OCI-LY3 (cell line): ENCODE measurements around the gene AGER.

ENCODE experiments used
- H2AFZ ChIP-seq: fragments of 200-600, 300-600 bp; shearing (Covaris generic); 2 replicates; pipeline ENCODE4 v1.6.0; 2014; ENCODE audit warnings: antibody characterized with exemption, low read depth, low read length
- H3K27ac ChIP-seq: fragments of 200-600, 300-600 bp; sonication (generic); 2 replicates; pipeline ENCODE4 v1.5.1; 2014; ENCODE audit warnings: mild to moderate bottlenecking, low read length, moderate library complexity, mixed read lengths
- H3K27me3 ChIP-seq: fragments of 200-600, 300-600 bp; sonication (generic); 2 replicates; pipeline ENCODE4 v1.6.1; 2014; ENCODE audit warnings: low read depth, low read length, mixed read lengths
- H3K36me3 ChIP-seq: fragments of 200-600, 300-600 bp; sonication (generic); replicated peaks from 2 replicates; pipeline ENCODE3; 2014; ENCODE audit warnings: low read depth, low read length, mixed read lengths
- H3K4me1 ChIP-seq: fragments of 300-600, 200-600 bp; sonication (generic); 2 replicates; pipeline ENCODE4 v1.6.1; 2014; ENCODE audit warnings: low read length, mixed read lengths
- H3K4me2 ChIP-seq: fragments of 200-600, 300-600 bp; sonication (generic); 2 replicates; pipeline ENCODE4 v1.6.1; 2014; ENCODE audit warnings: low read length, mixed read lengths
- H3K4me3 ChIP-seq: fragments of 300-600, 200-600 bp; sonication (generic); 2 replicates; pipeline ENCODE4 v1.5.1; 2014; ENCODE audit warnings: antibody characterized with exemption, mild to moderate bottlenecking, low read length, moderate library complexity
- H3K79me2 ChIP-seq: fragments of 300-600, 200-600 bp; shearing (Covaris generic); 2 replicates; pipeline ENCODE4 v1.6.1; 2014; ENCODE audit warnings: mild to moderate bottlenecking, low read length, mixed read lengths
- H3K9ac ChIP-seq: fragments of 300-600, 200-600 bp; shearing (Covaris generic); 2 replicates; pipeline ENCODE4 v1.6.0; 2014; ENCODE audit warnings: mild to moderate bottlenecking, low read length, moderate library complexity
- H3K9me3 ChIP-seq: fragments of 200-600, 300-600 bp; shearing (Covaris generic); 2 replicates; pipeline ENCODE4 v1.6.1; 2014; ENCODE audit warnings: low read length, mixed read lengths; ENCODE audit not compliant: insufficient read depth
- H4K20me1 ChIP-seq: fragments of 200-600, 300-600 bp; sonication (generic); 2 replicates; pipeline ENCODE4 v1.6.1; 2016; ENCODE audit warnings: low read length, mixed read lengths; ENCODE audit not compliant: insufficient read depth
- EZH2phosphoT487 ChIP-seq: fragments of 200-600 bp; shearing (Covaris generic); IDR thresholded peaks from 2 replicates; pipeline ENCODE4 v1.6.1; 2018; ENCODE audit warnings: antibody characterized with exemption, mixed run types, low read depth
- TF ChIP-seq, protein P1 (sequence below): fragments of 200-600, 300-600 bp; sonication (generic); IDR thresholded peaks from 2 replicates; pipeline ENCODE4 v1.5.1; 2014; ENCODE audit warnings: antibody characterized with exemption, low read length, low read depth

AGER gene

DNA sequence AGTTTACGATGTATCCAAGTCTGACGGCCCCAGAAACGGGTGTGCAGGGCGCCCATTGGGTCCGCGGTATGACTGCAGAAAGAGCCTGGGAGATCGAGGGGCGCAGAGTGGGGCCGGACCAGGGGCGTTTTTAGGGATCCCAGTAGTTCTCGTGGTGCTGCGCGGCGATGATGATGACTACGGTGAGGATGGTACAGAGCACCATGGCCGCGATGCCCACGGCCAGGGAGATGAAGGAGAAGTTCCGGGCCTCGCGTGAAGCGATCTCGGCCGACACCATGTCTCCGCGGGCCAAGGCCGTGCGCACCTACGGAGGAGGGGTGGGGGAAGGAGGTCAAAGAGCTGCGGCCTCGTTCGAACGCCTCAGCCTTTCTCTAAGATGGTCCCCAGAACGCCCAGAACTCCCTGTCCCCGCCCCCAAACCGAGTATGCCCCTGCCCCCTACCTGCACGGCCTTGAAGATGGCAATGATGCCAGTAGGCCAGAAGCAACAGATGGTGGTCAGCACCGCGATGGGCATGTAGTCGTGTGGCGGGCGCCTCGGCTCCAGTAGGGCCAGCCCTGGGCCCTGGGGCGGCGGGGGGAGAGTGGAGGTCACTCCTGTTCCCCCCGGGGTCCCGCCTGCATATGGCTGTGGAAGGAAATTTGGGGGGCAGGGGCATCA, 34.8 kb downstream of the AGER start:
- Histone ChIP-seq H3K9ac (no peak overlapping the region), H3K4me1 (peaks cover 3% of the 10 kb centered on the region; the same call in 1 of the 2 replicates), H4K20me1 (no peaks in the 10 kb centered on the region), H3K27me3 (0 out of 2 replicates have a peak, but pooled peaks cover 5% of the 10 kb centered on the region), H3K4me2 (no peak overlapping the region), H2AFZ (no peak overlapping the region), H3K27ac (no peak overlapping the region), H3K4me3 (no peak overlapping the region), H3K79me2 (no peaks in the 10 kb centered on the region), H3K9me3 (no peaks in the 10 kb centered on the region), H3K36me3 (no peaks in the 10 kb centered on the region)
- TF ChIP-seq, protein P1, sequence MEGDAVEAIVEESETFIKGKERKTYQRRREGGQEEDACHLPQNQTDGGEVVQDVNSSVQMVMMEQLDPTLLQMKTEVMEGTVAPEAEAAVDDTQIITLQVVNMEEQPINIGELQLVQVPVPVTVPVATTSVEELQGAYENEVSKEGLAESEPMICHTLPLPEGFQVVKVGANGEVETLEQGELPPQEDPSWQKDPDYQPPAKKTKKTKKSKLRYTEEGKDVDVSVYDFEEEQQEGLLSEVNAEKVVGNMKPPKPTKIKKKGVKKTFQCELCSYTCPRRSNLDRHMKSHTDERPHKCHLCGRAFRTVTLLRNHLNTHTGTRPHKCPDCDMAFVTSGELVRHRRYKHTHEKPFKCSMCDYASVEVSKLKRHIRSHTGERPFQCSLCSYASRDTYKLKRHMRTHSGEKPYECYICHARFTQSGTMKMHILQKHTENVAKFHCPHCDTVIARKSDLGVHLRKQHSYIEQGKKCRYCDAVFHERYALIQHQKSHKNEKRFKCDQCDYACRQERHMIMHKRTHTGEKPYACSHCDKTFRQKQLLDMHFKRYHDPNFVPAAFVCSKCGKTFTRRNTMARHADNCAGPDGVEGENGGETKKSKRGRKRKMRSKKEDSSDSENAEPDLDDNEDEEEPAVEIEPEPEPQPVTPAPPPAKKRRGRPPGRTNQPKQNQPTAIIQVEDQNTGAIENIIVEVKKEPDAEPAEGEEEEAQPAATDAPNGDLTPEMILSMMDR: no peak
- no peak for TF ChIP-seq EZH2phosphoT487

DNA sequence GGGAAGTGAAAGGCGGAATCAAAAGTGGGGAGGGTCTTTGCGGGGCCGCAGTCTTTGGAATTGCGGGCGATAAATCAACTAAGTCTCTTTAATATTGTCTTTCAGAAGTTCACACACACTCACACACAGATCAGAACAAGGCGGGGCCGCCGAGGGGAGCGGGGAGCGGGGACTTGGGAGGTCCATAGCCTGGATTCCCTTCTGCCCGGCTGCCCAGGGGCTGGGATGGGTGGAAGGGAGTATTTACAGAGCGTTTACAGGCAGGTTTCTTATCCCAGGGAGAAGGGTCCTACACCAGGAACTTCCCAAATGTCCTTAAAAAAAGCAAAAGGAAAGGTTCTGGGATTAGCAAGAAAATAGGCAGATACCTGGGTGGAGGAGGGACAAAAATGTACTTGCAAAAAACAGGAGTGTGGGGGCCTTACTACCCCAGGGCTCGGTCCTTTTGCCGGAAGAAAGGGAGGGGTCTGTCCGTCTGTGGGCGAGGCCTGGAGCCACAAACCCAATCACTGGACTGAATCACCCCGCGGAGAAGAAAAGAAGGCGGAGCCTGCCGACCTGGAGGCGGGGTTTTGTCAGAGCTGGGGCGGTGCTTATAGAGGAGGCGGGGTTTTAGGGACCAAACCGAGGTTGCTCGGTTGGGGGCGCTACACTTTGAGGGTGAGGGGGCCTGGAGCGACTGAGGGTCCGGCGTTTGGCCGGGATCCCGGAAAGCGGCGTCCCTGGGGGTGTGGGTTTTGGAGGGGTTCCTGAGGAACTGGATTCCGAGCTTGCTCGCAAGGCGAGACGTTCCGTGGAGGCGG, 35.6 kb downstream of the AGER start:
- Histone ChIP-seq H3K36me3 (no peaks in the 10 kb centered on the region), H3K4me2 (no peak overlapping the region), H3K4me1 (peaks cover 3% of the 10 kb centered on the region; the same call in 1 of the 2 replicates), H3K27ac (no peak overlapping the region), H2AFZ (no peak overlapping the region), H3K9ac (no peak overlapping the region), H4K20me1 (no peaks in the 10 kb centered on the region), H3K79me2 (no peaks in the 10 kb centered on the region), H3K4me3 (no peak overlapping the region), H3K27me3 (0 out of 2 replicates have a peak, but pooled peaks cover 5% of the 10 kb centered on the region), H3K9me3 (no peaks in the 10 kb centered on the region)
- TF ChIP-seq EZH2phosphoT487: no peak
- TF ChIP-seq, protein P1: no peak

DNA sequence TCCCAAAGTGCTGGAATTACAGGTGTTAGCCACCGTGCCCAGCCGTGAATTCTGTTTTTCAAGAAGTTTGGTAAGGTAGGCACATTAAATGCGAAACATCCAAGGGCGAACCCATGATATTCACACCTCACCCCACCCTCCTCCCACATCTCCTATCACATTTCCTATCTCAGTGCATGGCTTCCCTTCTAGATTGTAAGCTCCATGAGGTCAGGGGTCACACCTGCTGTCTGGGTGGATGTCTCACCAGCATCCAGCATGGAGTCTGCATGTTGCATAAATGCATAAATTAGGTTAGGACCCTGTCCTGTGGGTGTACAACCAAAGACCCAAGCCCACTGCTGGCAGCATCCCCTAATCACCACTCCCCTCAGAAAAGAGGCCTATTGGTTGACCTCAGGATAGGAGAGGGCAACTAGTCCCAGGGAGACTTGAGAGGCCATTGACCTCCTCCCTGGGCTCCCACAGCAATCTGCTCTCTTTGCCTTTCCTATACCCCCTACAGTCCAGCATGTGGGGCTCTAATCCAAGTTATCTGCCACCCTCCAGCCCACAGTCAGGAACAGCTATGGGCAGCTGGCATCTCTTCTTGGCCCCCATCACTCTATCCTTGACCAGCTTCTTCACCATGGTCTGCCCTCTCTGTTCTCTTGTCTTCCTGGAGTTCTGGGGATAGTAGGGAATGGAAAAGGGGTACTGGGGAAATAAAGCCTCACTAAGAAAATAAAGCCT, 36.5 kb downstream of the AGER start:
- H3K9me3 ChIP-seq: no peaks in the 10 kb centered on the region
- TF ChIP-seq, protein P1: no peak
- TF ChIP-seq EZH2phosphoT487: no peak
- no peaks in the 10 kb centered on the region for H3K36me3 ChIP-seq
- H3K27me3 ChIP-seq: 0 out of 2 replicates have a peak, but pooled peaks cover 5% of the 10 kb centered on the region
- no peaks in the 10 kb centered on the region for H3K4me1 ChIP-seq
- H4K20me1 ChIP-seq: no peaks in the 10 kb centered on the region
- H3K79me2 ChIP-seq: no peaks in the 10 kb centered on the region
- H3K4me3 ChIP-seq: no peak overlapping the region
- no peak overlapping the region for H3K27ac ChIP-seq
- no peak overlapping the region for H3K4me2 ChIP-seq
- H3K9ac ChIP-seq: no peak overlapping the region
- no peak overlapping the region for H2AFZ ChIP-seq

DNA sequence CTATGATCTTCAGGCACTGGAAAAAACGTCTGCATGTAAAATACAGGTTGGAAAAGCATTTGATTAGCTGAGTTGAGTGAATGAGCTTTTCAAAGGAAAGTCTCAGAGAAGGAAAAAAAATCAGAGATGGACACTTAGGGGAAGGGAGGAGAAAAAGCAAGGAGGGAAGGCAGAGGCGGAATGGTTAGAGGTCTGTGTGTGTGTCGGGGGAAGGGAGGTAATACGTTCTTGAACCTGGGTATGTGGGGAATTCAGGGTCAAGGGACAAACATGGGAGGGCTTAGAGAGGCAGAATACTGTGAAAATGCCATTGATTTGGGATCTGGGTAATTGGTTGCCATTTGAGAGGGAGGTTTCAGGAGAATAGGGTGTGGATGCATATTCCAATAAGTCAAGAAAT, 37.4 kb downstream of the AGER start:
- H3K9ac ChIP-seq: no peak overlapping the region
- no peak overlapping the region for H2AFZ ChIP-seq
- TF ChIP-seq, protein P1: no peak
- no peak for TF ChIP-seq EZH2phosphoT487
- 0 out of 2 replicates have a peak, but pooled peaks cover 5% of the 10 kb centered on the region for H3K27me3 ChIP-seq
- no peak overlapping the region for H3K27ac ChIP-seq
- H3K79me2 ChIP-seq: no peaks in the 10 kb centered on the region
- no peaks in the 10 kb centered on the region; the same call in 1 of the 2 replicates for H3K4me1 ChIP-seq
- H3K4me2 ChIP-seq: no peak overlapping the region
- H3K9me3 ChIP-seq: no peaks in the 10 kb centered on the region
- no peak overlapping the region for H3K4me3 ChIP-seq
- H4K20me1 ChIP-seq: no peaks in the 10 kb centered on the region
- no peaks in the 10 kb centered on the region for H3K36me3 ChIP-seq
